ENCODE results near the gene MYL3.

GRCh38 chr3:46869440-46869839 lies 6.2 kb upstream of the MYL3 start:
- no peak for TF ChIP-seq POLR2AphosphoS5 (IDR thresholded peaks at IDR 0.05; ENCODE audit: low read depth, low read length)
- TF ChIP-seq, protein P1, sequence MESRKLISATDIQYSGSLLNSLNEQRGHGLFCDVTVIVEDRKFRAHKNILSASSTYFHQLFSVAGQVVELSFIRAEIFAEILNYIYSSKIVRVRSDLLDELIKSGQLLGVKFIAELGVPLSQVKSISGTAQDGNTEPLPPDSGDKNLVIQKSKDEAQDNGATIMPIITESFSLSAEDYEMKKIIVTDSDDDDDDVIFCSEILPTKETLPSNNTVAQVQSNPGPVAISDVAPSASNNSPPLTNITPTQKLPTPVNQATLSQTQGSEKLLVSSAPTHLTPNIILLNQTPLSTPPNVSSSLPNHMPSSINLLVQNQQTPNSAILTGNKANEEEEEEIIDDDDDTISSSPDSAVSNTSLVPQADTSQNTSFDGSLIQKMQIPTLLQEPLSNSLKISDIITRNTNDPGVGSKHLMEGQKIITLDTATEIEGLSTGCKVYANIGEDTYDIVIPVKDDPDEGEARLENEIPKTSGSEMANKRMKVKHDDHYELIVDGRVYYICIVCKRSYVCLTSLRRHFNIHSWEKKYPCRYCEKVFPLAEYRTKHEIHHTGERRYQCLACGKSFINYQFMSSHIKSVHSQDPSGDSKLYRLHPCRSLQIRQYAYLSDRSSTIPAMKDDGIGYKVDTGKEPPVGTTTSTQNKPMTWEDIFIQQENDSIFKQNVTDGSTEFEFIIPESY (IDR thresholded peaks at IDR 0.05; ENCODE audit: borderline replicate concordance, low read depth), result no peak
- TF ChIP-seq, protein P2, sequence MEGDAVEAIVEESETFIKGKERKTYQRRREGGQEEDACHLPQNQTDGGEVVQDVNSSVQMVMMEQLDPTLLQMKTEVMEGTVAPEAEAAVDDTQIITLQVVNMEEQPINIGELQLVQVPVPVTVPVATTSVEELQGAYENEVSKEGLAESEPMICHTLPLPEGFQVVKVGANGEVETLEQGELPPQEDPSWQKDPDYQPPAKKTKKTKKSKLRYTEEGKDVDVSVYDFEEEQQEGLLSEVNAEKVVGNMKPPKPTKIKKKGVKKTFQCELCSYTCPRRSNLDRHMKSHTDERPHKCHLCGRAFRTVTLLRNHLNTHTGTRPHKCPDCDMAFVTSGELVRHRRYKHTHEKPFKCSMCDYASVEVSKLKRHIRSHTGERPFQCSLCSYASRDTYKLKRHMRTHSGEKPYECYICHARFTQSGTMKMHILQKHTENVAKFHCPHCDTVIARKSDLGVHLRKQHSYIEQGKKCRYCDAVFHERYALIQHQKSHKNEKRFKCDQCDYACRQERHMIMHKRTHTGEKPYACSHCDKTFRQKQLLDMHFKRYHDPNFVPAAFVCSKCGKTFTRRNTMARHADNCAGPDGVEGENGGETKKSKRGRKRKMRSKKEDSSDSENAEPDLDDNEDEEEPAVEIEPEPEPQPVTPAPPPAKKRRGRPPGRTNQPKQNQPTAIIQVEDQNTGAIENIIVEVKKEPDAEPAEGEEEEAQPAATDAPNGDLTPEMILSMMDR (IDR thresholded peaks at IDR 0.05), result no peak
- TF ChIP-seq SIN3A (IDR thresholded peaks at IDR 0.05; ENCODE audit: borderline replicate concordance, low read depth, low read length), result no peak
- no peak for TF ChIP-seq GABPA (IDR thresholded peaks at IDR 0.05; ENCODE audit: low read depth)
- TF ChIP-seq RCOR1 (IDR thresholded peaks at IDR 0.05; ENCODE audit: low read length), result no peak
- TF ChIP-seq EZH2phosphoT487 (IDR thresholded peaks at IDR 0.05; ENCODE audit: borderline replicate concordance, low read depth), result no peak
- no peak for TF ChIP-seq TAF1 (IDR thresholded peaks at IDR 0.05; ENCODE audit: borderline replicate concordance, low read depth, low read length)
- TF ChIP-seq, protein P3, sequence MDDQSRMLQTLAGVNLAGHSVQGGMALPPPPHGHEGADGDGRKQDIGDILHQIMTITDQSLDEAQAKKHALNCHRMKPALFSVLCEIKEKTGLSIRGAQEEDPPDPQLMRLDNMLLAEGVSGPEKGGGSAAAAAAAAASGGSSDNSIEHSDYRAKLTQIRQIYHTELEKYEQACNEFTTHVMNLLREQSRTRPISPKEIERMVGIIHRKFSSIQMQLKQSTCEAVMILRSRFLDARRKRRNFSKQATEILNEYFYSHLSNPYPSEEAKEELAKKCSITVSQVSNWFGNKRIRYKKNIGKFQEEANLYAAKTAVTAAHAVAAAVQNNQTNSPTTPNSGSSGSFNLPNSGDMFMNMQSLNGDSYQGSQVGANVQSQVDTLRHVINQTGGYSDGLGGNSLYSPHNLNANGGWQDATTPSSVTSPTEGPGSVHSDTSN (IDR thresholded peaks at IDR 0.05), result no peak
- TF ChIP-seq EP300 (IDR thresholded peaks at IDR 0.05; ENCODE audit: borderline replicate concordance in 1 of 2, low read depth in 1 of 2, low read length in 1 of 2), result no peak
- no peak for TF ChIP-seq RAD21 (IDR thresholded peaks at IDR 0.05; ENCODE audit: low read length)
- no peak for TF ChIP-seq ELF1 (IDR thresholded peaks at IDR 0.05)

Measured in SK-N-SH (cell line).